Urinary bladder (tissue), 4 donors: Measurements from ENCODE around the gene MMP11. TPM values are rescaled to one million over a fixed set of nuclear protein-coding genes. Genes with fewer than 3 reads are reported as not detected.

Source experiments
- DNase-seq: peaks from one replicate; pipeline ENCODE4 v3.0.0-alpha.2; 2015; ENCODE audit errors: extremely low spot score
- H3K27ac ChIP-seq: one replicate; pipeline ENCODE4 v1.5.1; 2013; ENCODE audit warnings: low read depth, mild to moderate bottlenecking, moderate library complexity
- H3K36me3 ChIP-seq: one replicate; pipeline ENCODE4 v1.6.1; 2013; ENCODE audit warnings: mild to moderate bottlenecking, moderate library complexity; ENCODE audit not compliant: insufficient read depth
- H3K4me1 ChIP-seq: one replicate; pipeline ENCODE4 v1.6.1; 2013; ENCODE audit warnings: mild to moderate bottlenecking, moderate library complexity; ENCODE audit not compliant: insufficient read depth
- H3K4me3 ChIP-seq: one replicate; pipeline ENCODE4 v1.5.1; 2013; ENCODE audit warnings: low read depth, low read length
- WGBS: extraction: QIAGEN DNeasy Blood & Tissue Kit; methylation state at CpG from one replicate; pipeline ENCODE4 v1.1.7; 2013; 5-methylcytosine and 5-hydroxymethylcytosine counted together
- polyA plus RNA-seq: library from polyadenylated mRNA; stranded (reverse); fragments of 200-250 nt; gene quantifications from one replicate; pipeline ENCODE4 v1.2.3, GENCODE V29; 2013
- total RNA-seq: library from RNA; depleted of rRNA; stranded (reverse); fragments of >200 nt; gene quantifications from one replicate; pipeline ENCODE4 v1.2.3, GENCODE V29; 2014
- donor health status: healthy with polysubstance abuse.
- donor health status: healthy.

The MMP11 gene
- total and polyA plus RNA-seq, 2 donors = 5.6 to 7.3 TPM

DNA sequence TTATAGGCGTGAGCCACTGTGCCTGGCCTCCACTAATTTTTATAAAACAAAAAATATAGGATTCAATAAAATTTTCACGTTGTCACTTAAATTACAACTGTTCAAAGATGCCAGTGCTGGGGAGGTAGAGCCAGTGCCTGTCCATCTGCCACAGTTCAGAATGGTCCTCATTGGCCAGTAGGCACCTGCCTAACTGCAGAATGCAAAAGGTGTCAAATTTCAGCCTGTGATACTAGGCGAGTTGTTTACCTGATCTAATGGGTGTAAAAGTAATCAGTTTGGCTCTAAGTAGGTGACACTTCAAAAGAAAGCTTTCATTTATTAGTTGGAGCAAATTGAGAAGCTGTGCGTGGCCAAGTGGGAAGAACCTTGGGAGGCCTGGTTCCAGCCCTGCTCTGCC is 16.5 kb downstream of the MMP11 start:
- H3K27ac ChIP-seq = no peak overlapping the region
- DNase-seq = no peak
- 75% methylated on average over 4 of the region's 4 CpGs for WGBS
- no peaks in the 10 kb centered on the region for H3K36me3 ChIP-seq
- no peak overlapping the region for H3K4me3 ChIP-seq
- peaks cover 6% of the 10 kb centered on the region for H3K4me1 ChIP-seq

DNA sequence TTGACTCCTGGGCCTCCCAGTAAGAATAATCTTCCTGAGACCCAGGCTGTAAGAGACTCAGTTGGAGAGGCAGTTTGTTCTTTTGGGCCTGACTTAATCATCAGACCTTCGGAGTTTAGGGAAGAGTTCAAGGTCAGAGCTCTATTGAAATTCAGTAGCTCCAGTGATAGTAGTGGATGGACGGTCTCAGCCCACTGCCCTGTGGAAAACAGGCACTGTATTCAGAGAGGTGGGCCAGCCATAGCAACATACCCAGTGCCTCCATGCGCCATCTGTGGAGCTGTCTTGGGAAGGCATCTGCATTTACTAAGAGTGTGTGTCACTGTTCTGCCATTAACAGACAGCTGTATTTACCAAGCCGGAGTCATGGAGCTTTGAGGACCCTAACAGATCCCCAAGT is 17.0 kb downstream of the MMP11 start:
- WGBS = 83% methylated on average over 4 of the region's 4 CpGs
- no peak for DNase-seq
- Histone ChIP-seq H3K4me3 (no peak overlapping the region), H3K4me1 (peaks cover 6% of the 10 kb centered on the region), H3K27ac (no peak overlapping the region), H3K36me3 (no peaks in the 10 kb centered on the region)

DNA sequence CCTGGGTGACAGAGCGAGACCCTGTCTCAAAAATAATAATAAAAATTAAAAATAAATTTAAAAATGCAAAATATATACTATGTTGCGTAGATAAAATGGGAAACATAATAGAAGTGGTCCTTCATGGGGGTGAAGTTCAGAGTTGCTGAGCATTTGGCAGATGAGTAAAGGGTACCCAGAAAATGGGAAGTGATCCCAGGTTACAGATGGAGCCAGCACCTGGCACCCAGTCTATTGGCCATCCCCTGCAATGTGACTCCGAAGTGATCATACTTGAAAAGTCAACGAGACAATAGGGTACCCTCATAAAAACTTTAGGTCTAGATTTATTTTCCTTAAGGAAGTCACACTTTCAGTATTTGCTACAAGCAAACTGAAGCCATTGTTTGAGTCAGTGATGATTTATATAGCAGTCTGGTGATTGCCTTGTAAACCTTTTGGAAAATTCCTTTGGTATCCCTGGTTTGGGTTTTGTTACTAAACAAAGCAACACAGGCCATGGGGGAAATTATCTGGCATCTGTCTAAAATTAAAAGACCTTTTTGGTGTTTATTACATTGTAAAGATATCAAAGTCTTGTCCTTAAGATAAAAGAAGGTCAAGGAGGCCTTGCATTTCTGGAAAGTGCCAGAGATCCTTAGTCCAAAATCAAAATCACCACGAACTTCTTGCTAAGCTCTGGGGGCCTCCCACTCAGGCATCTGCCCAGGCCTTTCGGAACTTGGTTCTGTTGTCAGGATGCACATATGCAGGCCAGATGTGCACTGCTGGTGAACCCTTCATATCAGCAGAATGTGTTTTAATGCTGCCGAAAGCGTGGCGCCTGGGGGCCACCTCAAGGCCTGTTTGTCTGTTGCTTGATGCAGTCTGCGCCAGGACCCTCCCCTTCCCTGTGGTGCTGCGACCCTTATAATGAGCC is 18.4 kb downstream of the MMP11 start:
- no peak for DNase-seq
- peaks cover 6% of the 10 kb centered on the region for H3K4me1 ChIP-seq
- 37% methylated on average over 11 of the region's 11 CpGs for WGBS

GRCh38 chr22:23791738-23792645 is 19.3 kb downstream of the MMP11 start:
- 71% methylated on average over 25 of the region's 25 CpGs for WGBS
- H3K4me1 ChIP-seq = peaks cover 3% of the 10 kb centered on the region
- no peaks in the 10 kb centered on the region for H3K36me3 ChIP-seq
- DNase-seq = no peak
- H3K4me3 ChIP-seq = no peak overlapping the region
- peak overlapping the region; percentile 46 for H3K27ac ChIP-seq

More for the DNA sequence above, 18.4 kb downstream of the MMP11 start:
- Histone ChIP-seq H3K4me3 (no peak overlapping the region), H3K27ac (peak overlapping the region; percentile 46), H3K36me3 (no peaks in the 10 kb centered on the region)

- no peak for DNase-seq
- no peak overlapping the region for H3K27ac ChIP-seq
- no peaks in the 10 kb centered on the region for H3K36me3 ChIP-seq
- no peak overlapping the region for H3K4me3 ChIP-seq
- WGBS = 89% methylated on average over 8 of the region's 8 CpGs
- H3K4me1 ChIP-seq = no peaks in the 10 kb centered on the region
These were observed 20.7 kb downstream of the MMP11 start for GRCh38 chr22:23793326-23793725.

GRCh38 chr22:23796461-23796860 is 23.8 kb downstream of the MMP11 start:
- 30% methylated on average over 5 of the region's 5 CpGs for WGBS
- no peaks in the 10 kb centered on the region for H3K36me3 ChIP-seq
- no peak for DNase-seq
- no peak overlapping the region for H3K27ac ChIP-seq
- no peaks in the 10 kb centered on the region for H3K4me1 ChIP-seq
- H3K4me3 ChIP-seq = no peak overlapping the region

DNA sequence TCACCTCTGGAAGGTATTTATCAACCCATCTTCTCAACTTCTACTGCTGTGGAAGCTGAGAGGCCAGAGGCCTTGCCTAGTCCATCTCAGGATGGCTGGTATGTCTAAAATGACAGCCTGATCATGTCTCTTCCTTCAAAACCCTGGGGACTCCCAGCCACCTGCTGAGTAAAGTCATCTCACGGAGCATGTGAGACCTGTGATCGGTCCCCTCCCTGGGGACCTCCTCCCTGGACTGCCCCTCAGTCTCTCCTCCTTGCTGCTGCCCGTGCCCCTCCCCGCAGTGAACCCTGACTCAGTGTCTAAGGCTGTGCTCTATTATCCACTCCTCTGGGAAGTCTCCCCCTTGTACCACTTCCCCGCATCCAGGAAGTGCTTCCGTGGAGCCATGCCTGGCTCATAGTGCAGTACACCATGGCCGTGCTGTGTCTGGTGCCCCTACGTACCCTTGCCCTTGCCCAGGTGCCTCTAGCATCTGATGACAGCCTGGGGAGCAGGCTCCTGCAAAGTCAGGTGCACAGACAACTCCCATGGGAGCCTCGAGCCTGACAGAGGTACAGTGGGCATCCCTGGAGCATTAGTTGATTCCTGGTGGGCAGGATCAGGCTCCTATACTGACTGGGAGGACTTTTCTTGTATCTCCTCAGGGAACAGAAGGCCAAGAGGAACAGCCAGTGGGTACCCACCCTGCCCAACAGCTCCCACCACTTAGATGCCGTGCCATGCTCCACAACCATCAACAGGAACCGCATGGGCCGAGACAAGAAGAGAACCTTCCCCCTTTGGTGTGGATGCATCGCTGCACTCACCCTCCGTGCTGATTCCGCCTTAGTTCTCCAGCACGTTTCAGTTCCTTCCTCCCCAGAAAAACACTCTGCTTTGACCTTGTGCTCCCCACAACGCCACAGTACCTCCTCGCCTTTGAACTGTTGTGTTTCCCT is 27.9 kb downstream of the MMP11 start:
- Histone ChIP-seq H3K4me1 (no peaks in the 10 kb centered on the region), H3K4me3 (no peak overlapping the region), H3K36me3 (peaks cover 4% of the 10 kb centered on the region), H3K27ac (no peak overlapping the region)
- WGBS = 95% methylated on average over 18 of the region's 18 CpGs
- no peak for DNase-seq

DNA sequence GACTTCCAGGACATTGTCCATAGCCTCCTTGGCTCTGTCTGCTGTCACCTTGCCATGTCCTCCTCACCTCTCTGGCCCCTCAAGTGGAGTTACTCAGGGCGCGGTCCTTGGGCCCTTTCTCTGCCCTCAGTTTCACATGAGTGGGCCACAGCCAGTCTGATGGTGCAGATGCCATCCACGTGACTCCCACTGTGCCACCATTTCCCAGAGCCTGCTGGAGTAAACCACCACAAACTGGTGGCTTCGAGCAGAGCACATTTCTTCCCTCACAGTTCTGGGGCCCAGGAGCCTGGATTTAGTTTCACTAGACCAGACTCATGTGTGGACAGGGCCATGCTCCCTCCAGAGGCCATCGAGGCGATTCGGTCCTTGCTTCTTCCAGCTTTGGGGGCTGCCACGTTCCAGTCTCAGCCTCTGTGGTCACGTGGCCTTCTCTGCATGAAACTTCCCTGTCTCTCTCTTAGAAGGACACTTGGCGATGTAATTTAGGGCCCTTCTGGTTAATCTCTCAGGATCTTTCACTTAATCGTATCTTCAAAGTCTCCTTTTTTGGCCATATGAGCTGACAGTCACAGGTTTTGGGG is 28.7 kb downstream of the MMP11 start:
- Histone ChIP-seq H3K36me3 (peaks cover 4% of the 10 kb centered on the region), H3K27ac (no peak overlapping the region), H3K4me1 (no peaks in the 10 kb centered on the region), H3K4me3 (no peak overlapping the region)
- WGBS = 85% methylated on average over 11 of the region's 11 CpGs
- no peak for DNase-seq

- Histone ChIP-seq H3K4me1 (no peaks in the 10 kb centered on the region), H3K36me3 (peaks cover 4% of the 10 kb centered on the region), H3K4me3 (no peak overlapping the region), H3K27ac (no peak overlapping the region)
- DNase-seq = no peak
- 92% methylated on average over 8 of the region's 8 CpGs for WGBS
These were observed 29.3 kb downstream of the MMP11 start for GRCh38 chr22:23801886-23802377.

- H3K27ac ChIP-seq = no peak overlapping the region
- H3K4me1 ChIP-seq = no peaks in the 10 kb centered on the region
- WGBS = 83% methylated on average over 21 of the region's 21 CpGs
- H3K36me3 ChIP-seq = peaks cover 4% of the 10 kb centered on the region
- H3K4me3 ChIP-seq = no peak overlapping the region
- no peak for DNase-seq
These were observed 30.6 kb downstream of the MMP11 start for GRCh38 chr22:23803001-23803819.

- DNase-seq = no peak
- H3K4me3 ChIP-seq = no peak overlapping the region
- peaks cover 4% of the 10 kb centered on the region for H3K36me3 ChIP-seq
- WGBS = 58% methylated on average over 12 of the region's 12 CpGs
- H3K4me1 ChIP-seq = no peaks in the 10 kb centered on the region
- H3K27ac ChIP-seq = no peak overlapping the region
These were observed 32.2 kb downstream of the MMP11 start for GRCh38 chr22:23804781-23805291.

GRCh38 chr22:23806837-23807236 is 34.2 kb downstream of the MMP11 start:
- 97% methylated on average over 1 of the region's 1 CpG for WGBS
- Histone ChIP-seq H3K27ac (no peak overlapping the region), H3K36me3 (peaks cover 3% of the 10 kb centered on the region), H3K4me3 (no peak overlapping the region), H3K4me1 (no peaks in the 10 kb centered on the region)
- DNase-seq = no peak
